ENCODE results near the gene RNASEH2A.
"Not testable (repeated sequence)": the region's sequence is repeated elsewhere in the genome, so short reads cannot be mapped to it uniquely, and the experiment has no call there.

The RNASEH2A gene

DNA sequence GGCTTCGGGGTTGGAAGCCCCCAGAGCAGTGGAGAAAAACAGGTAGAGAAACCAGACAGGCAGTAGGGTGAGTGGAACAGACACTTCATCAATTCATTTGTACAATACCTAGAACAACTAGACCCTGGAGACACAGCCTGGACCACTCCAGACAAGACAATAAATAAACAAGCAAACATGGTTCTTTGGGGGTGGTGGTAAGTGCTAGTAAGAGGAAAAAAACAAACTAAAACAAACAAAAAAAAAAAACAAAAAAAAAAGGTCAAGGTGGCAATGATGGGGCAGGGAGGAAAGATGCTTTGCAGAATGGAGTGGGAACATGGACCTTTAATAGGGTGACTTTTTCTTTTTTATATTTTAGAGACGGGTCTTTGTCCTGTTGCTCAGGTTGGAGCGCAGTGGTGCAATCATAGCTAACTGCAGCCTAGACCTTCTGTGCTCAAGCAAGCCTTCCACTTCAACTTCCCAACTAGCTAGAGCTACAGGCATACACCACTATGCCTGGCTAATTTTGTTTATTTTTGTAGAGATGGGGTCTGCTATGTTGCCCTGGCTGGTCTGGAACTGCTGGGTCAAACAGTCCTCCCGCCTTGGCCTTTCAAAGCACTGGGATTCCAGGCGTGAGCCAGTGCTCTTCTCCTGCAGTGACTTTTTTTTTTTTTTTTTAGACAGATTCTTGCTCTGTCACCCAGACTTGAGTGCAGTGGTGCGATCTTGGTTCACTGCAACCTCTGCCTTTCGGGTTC lies 12.0 kb upstream of the RNASEH2A start:
- DNase-seq: no peak

DNA sequence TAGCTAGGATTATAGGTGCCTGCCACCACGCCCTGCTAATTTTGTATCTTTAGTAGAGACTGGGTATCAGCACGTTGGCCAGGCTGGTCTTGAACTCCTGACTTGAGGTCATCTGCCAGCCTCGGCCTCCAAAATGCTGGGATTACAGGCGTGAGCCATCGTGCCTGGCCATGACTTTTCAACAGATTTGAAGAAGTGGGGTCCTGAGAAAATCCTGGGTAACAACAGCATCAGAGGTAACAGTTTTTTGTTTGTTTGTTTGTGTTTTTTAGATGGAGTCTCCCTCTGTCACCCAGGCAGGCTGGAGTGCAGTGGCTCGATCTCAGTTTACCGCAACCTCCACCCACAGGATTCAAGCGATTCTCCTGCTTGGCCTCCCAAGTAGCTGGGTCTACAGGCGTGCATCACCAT lies 11.4 kb upstream of the RNASEH2A start:
- no peak for DNase-seq

DNA sequence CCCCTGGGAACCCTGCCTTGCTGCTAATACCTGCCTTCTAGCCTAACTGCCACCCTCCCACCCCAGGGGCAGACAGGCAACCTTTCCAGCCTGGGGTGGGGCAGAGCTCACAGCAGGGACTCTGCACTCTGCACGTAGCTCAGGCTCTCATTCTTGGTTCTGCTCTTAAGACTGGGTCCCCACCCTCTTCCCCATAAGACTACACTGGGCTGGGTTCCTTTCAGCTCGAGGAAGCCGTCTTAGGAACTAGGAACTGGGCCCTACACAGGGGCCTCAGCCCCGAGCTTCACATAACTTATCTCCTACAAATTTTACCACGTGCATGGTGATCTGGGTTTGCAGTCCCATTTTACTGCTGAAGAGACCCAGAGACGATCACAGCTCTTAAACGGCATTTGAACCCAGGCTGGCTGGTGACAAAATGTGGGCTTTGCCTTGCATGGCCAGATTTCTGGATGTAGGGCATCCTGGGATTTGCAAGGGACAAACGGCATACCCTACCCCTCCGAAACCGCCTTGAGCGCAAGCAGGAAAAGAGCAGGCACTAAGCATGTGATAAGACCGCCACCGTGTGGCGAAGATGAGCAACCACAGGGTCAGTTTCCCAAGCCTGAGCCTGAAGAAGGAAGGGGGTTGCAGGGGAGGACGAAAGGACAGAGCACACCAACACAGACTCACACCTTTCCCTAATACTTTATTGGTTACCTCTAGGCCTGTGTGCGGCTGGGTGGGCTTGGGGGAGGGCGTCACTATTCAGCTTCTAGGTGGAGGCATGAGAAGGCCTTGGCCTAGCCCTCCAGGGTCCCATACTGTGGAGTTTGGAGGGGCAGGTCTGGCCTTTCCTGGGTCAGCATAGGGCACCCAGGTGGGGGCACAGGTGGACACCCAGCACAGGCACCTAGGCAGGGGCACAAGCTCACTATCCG lies 10.0 kb upstream of the RNASEH2A start:
- DNase-seq: peak; percentile 83

DNA sequence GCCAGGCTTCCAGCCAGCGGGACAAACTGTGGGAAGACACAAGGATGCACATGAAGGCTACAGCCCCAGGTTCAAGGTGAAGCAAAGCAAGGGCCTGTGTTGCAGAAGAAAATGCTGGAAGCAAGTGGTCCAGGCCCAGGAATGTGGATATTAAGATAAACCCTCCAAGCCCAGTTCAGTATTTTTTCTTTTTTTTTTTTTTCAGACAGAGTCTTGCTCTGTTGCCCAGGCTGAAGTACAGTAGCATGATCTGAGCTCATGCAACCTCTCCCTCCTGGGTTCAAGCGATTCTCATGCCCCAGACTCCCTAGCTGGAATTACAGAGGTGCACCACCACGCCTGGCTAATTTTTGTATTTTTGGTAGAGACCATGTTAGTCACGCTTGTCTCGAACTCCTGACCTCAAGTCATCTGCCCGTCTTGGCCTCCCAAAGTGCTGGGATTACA lies 9.2 kb upstream of the RNASEH2A start:
- DNase-seq: no peak

DNA sequence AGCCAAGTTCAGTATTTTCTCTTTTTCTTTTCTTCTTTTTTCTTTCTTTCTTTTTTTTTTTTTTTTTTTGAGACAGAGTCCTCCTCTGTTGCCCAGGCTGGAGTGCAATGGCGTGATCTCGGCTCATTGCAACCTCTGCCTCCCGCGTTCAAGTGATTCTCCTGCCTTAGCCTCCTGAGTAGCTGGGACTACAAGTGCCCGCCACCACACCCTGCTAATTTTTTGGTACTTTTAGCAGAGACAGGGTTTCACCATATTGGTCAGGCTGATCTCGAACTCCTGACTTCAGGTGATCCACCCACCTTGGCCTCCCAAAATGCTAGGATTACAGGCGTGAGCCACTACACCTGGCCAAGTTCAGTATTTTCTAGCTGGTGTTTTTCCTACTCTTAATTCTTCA lies 8.8 kb upstream of the RNASEH2A start:
- DNase-seq: not testable (repeated sequence)

DNA sequence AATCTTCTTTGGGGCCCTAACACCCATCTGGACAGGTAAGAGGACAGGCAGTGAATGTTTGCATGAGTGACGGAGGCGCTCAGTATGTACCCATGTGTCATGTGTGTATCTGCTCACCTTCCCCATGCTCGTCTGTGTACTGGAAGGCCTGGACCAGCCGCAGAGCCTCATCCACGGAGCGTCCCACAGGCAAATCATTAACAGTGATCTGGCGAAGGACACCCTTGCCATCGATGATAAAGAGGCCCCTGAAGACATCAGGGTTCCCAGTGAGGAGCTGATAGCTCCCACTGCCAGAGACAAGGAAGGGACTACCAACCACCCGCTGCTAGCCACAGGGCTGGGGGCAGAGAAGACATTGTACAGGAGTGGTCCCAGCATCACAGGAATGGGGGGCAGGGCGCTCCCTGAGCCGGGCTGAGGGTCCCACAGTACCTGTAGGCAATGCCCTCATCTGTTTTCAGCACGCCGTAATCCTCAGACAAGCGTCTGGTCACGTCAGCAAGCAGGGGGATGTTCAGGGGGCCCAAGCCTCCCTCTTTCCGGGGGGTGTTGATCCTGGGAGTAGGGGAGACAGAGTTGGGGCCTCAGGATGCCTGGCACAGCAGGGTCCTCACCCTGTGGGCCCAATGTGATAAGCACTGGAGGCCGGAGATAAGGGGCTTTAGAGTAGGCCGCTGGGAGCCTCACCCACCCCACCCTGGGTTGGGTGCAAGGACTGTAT lies 6.5 kb upstream of the RNASEH2A start:
- no peak for DNase-seq

DNA sequence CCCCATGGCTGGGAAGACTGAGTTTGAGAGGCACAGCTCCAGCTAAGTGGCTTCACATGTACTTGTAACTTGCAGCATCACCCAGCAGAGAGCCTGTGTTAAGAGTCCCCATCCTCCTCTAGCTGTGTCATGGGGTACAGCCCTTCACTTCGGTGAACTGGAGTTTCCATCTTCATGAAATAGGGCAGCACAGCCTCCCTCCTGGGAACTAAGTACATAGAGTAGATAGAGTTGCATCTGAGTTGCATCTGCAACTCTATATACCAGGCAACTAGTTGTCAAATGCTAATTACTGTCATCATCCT lies 6.0 kb upstream of the RNASEH2A start:
- DNase-seq: no peak

DNA sequence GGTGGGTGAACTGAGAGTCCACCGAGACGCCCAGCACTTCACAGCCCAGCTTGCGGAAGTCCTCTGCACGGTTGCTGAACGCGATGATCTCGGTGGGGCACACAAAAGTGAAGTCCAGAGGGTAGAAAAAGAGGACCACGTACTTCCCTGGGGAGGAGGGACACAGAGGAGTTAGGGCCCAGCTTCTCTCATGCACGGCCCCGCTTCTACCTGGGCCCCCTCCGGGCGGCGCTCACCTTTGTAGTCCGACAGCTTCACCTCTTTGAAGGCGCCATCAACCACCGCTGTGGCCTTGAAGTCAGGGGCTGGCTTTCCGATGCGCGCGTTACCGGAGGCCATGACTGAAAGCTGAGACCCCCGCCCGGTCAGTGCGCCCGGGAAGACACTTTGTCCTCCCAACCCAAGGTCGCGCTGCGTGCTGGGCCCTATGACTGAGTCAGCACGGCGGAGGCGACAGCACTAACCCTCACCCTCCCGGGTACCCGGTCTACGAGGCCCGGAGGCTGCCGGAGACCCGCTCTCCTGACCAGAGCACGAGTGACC lies 5.4 kb upstream of the RNASEH2A start:
- peak; percentile 58 for DNase-seq

DNA sequence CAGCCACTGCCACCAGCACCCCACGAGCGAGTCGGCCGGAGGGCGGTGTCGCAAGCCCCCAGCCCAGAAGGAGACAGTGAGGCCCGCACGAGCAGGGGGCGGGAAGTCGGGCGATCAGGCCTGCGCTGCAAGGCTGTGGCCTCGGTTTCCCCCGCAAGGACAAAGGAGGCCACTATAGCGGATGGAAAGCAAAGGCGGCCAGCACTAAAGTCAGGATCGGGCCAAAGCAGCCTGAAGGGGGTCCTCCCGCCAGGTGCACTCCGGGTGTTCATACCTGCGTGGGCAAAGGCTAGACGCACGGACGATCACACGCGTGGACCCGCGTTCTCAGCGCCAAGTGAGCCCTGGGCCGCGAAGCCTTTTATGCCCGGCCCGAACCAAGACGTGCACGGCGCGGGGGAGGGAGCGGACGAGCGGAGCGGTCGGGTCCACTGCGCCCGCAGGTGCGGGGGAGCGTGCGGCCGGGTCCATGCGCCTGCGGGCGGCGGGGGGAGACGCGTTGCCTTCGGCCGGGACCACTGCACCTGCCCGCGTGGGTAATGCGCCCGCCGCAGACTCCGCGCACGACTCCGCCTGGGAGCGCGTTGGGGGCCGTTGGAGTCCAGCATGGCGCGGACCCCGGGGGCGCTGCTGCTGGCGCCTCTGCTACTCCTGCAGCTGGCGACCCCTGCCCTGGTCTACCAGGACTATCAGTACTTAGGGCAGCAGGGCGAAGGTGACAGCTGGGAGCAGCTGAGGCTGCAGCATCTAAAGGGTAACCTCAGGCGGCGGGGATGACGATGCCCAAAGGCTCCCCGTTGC lies 4.7 kb upstream of the RNASEH2A start, which contains the start of the genes PRDX2 and THSD8:
PRDX2 (minus strand) TSS at position 335 of the 801 bp plus-strand sequence. CDS start 539 bp downstream, outside the sequence.
THSD8 (plus strand) TSS at position 604 of the 801 bp plus-strand sequence; CDS start at position 607, 3 bp downstream.
- DNase-seq: peak; percentile 85

DNA sequence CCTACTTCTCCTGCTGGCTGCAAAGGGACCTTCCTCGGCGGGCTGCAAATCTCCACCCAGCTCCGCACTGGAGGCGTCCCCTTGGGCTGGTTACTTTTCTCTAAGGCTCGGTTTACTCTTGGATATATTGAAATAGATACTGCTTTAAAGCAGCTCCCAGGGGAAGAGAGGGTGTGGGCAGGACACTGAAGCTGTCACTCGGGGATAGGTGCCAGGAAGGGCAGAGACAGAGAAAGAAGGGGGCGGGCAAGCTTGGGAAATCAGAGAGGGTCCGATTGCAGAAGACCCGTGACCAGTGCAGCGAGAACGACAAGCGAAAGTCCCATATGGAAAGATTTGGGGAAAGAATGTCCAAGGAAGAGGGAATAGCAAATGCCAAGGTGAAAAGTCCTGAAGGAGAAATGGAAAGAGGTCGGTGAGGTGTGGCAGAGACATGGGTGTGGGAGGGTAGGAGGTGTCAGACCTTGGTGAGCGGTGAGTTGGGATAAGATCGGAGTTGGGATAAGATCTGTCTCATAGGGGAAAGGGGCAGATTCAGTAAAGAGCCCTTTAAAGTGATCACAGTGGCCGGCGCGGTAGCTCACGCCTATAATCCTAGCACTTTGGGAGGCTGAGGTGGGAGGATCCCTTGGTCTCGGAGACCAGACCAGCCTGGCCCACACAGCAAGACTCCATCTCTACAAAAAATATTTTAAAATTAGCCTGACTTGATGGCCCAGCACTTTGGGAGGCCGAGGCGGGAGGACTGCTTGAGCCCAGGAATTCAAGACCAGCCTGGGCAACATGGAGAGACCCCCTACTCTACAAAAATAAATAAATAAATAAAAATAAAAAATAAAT lies 3.9 kb upstream of the RNASEH2A start:
- DNase-seq: no peak

DNA sequence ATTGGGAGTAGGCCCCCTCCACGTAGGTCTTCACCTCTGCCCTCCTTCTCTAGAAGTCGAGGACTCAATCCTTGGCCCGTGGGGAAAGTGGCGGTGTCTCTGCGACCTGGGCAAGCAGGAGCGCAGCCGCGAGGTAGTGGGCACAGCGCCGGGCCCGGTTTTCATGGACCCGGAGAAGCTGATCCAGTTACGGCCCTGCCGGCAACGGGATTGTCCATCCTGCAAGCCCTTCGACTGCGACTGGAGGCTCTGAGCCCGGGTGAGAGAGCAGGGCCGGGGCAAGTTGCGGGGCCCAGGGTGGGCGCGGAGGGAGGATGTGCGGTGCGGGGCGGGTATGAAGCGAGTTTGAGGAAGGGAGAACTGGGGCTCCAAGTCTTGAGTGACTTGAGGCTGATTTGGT lies 2.3 kb upstream of the RNASEH2A start:
- no peak for DNase-seq

DNA sequence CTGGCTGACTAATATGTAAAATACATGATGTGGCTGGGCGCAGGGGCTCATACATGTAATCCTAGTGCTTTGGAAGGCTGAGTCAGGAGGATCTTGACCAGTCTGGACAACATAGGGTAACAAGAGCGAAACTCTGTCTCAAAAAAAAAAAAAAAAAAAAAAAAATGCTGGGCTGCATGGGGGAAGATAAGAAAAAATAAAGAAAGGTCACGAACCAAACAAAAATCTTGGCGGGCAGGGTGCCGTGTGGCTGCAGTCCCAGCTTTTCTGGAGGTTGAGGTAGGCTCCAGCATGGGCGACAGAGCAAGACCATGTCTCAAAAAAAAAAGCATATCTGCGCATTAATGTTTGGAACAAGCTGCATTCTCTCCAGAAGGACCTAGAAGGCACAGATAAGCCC lies 8.7 kb downstream of the RNASEH2A start:
- no peak for DNase-seq

DNA sequence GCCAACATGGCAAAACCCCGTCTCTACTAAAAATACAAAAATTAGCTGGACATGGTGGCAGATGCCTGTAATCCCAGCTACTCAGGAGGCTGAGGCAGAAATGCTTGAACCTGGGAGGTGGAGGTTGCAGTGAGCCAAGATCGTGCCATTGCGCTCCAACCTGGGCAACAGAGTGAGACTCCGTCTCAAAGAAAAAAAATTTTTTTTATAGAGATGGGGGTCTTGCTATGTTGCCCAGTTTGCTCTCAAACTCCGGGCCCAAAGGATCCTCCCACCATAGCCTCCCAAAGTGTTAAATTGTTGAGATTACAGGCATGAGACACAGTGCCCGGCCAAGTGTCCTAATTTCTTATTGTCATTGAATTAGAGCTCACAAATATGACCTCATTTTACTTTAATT lies 10.8 kb downstream of the RNASEH2A start:
- DNase-seq: not testable (repeated sequence)

DNA sequence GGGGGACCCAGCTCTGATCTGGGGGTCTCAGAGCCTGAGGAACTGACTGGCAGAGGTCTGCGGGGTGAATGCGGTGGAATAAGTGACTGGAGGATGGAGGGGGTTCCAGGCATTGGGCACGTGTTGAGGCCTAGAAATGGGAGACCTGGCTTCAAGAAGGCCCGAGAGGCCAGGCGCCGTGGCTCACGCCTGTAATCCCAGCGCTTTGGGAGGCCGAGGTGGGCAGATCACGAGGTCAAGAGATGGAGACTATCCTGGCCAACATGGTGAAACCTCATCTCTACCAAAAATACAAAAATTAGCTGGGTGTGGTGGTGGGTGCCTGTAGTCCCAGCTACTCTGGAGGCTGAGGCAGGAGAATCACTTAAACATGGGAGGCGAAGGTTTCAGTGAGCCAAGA lies 11.4 kb downstream of the RNASEH2A start:
- not testable (repeated sequence) for DNase-seq

DNA sequence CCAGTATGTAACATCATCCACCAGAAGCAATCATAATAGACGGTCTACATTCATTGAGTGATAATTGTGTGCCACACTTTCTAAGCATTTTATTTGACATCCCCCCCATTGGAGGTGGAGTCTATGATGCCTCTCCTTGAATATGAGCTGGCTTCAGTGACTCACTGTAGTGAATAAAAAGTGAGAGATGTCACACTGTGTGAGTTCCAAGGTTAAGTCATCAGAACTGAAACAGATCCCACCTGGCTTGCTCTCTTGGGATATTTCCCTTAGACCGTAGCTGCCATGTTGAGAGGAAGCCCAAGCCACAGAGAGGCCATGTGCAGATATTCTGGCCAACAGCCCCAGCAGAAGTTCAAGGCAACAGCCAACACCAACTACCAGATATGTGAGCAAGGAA lies 15.4 kb downstream of the RNASEH2A start:
- no peak for DNase-seq

DNA sequence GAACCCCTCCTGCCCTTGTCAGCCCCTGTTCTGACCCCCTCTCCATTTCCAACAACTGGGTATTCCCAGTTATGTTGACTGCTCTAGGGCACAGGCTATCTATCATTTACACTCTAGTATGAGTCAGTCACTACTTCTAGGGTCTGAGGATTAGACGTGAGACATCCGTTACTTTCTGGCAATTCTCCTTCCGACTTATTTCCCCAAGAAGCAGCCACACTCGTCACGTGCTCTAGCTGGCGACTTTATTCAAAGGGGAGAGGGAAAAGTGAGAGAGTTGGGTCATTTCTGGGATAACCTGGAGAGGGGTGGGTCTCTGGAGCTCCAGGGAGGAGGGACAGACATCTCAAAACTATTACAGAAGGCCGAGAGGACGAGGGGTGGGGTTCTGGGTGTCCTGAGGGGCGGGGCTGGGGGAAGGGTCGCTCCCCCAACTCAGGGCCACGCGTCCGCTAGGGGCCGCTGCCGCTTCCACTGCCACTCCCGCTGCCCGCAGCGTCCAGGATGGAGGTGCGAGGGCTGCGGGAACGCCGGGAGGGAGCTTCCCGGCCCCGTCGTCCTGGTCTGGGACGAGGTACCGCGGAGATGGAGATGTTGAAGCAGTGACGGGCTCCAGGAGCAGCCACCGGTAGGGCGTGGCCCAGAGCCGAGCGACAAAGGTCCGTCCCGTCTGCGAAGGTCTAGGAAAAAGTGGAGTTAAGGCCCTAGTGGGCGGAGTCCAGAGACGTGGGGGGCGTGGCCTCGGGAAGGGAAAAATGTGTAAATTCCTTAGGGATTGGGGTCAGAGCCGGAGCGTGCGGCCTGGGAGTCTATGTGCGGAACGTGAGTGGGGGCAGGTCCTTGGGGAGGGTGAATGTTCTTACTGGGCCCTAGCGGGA lies 19.1 kb downstream of the RNASEH2A start:
- peak; percentile 59 for DNase-seq

DNA sequence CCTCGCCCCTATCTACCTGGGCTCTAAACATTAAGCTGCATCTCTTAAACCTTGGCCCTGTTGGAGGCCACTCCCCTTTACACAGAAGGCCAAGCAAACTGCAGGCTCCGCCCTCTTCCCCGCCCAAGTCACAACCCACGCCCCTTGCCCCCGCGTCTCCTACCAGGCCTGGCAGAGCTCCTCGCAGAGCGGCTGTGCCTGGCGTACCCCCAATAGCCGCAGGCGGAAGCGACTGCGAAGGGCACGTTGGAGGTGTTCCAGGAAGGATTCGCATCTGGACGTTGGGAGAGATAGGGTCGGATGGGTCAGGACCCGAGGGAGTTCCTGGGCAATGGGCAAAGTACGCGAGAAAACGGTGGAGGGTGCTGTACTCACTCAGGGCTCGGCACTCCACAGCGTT lies 22.1 kb downstream of the RNASEH2A start:
- peak; percentile 73 for DNase-seq

DNA sequence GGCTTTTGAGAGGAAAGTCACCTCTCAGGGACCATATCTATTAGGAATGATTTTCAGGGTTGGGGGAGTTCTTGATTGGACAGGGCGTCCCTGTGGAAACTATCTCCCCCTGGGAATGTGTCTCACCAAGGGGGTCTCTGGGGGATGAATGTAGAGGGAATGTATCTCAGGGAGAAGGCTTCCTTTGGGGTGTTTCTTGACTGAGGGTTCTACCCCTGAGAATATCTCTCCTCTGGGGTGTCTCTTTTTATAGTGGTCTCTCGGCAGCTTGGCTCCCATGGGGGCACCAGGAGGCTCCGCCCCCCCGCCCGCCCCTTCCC lies 27.0 kb downstream of the RNASEH2A start:
- DNase-seq: no peak

DNA sequence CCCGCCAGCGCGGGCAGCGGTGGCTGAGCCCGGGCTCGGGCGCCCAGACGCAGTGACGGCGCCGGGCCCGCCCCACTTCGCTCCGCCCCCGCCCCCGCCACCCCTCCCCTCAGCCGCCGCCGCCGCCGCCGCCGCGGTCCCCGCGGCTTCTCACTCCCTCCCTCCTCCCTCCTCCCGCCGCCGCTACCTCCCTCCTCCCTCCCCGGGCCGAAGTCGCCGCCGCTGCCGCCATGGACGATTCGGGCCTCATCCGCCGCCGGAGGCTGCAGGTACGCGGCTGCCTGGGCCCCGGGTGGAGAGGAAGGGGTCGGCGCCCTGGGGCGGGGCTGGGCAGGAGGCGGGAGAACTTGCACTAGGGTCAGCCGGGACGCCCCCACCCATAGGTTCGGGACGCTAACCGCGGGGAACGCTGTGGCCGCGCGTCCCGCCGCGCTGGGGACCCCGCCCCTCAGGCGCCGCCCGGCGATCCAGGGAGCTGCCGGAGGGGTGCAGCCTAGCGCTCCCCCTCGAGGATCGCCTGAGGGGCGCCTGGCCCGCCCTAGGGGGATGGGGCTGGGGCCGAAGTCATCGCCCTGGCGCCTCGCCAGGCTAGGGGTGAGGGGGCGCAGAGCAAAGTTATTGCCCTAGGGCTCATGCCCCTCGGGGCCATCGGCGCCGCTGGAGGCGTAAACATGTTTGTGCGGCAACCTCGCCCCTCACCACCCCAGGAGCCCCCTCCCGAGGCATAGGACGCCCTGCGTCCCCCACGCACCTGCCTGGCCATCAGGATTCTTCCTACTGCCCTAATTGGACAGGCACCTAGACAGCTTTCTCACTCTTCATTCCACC lies 27.6 kb downstream of the RNASEH2A start:
- peak; percentile 54 for DNase-seq
